H9 (cell line): ENCODE data around the gene PNMA3. TPM values are rescaled to one million over a fixed set of nuclear protein-coding genes. Genes with fewer than 3 reads are reported as not detected.
"Not testable (repeated sequence)": the region's sequence is repeated elsewhere in the genome, so short reads cannot be mapped to it uniquely, and the experiment has no call there.

Experiments used
- DNase-seq: peaks from one replicate; pipeline ENCODE4 v3.0.0-alpha.2; 2017
- H2AFZ ChIP-seq: one replicate; pipeline ENCODE4 v1.6.1; 2013; ENCODE audit warnings: mild to moderate bottlenecking, low read length, control low read depth, moderate library complexity
- H2AK5ac ChIP-seq: 2 replicates; pipeline ENCODE4 v1.6.1; 2013; ENCODE audit warnings: low read length, control low read depth, mixed read lengths; ENCODE audit not compliant: insufficient read length
- H2BK120ac ChIP-seq: one replicate; pipeline ENCODE4 v1.6.1; 2013; ENCODE audit warnings: low read depth, mild to moderate bottlenecking, low read length, control low read depth, inconsistent platforms; ENCODE audit not compliant: poor library complexity, severe bottlenecking
- H2BK12ac ChIP-seq: 2 replicates; pipeline ENCODE4 v1.6.1; 2013; ENCODE audit warnings: low read length, control low read depth, mixed read lengths, low read depth; ENCODE audit not compliant: insufficient read length
- H2BK15ac ChIP-seq: 2 replicates; pipeline ENCODE4 v1.6.1; 2013; ENCODE audit warnings: low read depth, low read length, control low read depth
- H2BK20ac ChIP-seq: one replicate; pipeline ENCODE4 v1.6.1; 2013; ENCODE audit warnings: low read depth, mild to moderate bottlenecking, low read length, control low read depth, inconsistent platforms; ENCODE audit not compliant: poor library complexity, severe bottlenecking
- H2BK5ac ChIP-seq: 2 replicates; pipeline ENCODE4 v1.6.1; 2013; ENCODE audit warnings: low read length, control low read depth, mixed read lengths; ENCODE audit not compliant: insufficient read length
- H3K14ac ChIP-seq: 2 replicates; pipeline ENCODE4 v1.6.1; 2013; ENCODE audit warnings: low read length, control low read depth; ENCODE audit not compliant: insufficient read depth
- H3K18ac ChIP-seq: 2 replicates; pipeline ENCODE4 v1.6.1; 2013; ENCODE audit warnings: low read depth, mild to moderate bottlenecking, mixed read lengths, low read length, control low read depth; ENCODE audit not compliant: insufficient read length
- H3K23ac ChIP-seq: 2 replicates; pipeline ENCODE4 v1.6.1; 2013; ENCODE audit warnings: low read length, control low read depth, mixed read lengths, low read depth; ENCODE audit not compliant: insufficient read length
- H3K23me2 ChIP-seq: 2 replicates; pipeline ENCODE4 v1.6.1; 2013; ENCODE audit warnings: low read depth, mild to moderate bottlenecking, mixed read lengths, low read length, control low read depth; ENCODE audit not compliant: insufficient read length, poor library complexity, severe bottlenecking
- H3K27ac ChIP-seq: 2 replicates; pipeline ENCODE4 v1.5.1; 2013; ENCODE audit warnings: low read length, control low read depth, mixed read lengths, low read depth; ENCODE audit not compliant: insufficient read length
- H3K27me3 ChIP-seq: 2 replicates; pipeline ENCODE4 v1.6.1; 2013; ENCODE audit warnings: low read length, control low read depth, inconsistent platforms; ENCODE audit not compliant: insufficient read depth
- H3K4ac ChIP-seq: 2 replicates; pipeline ENCODE4 v1.6.1; 2013; ENCODE audit warnings: low read depth, mild to moderate bottlenecking, control low read depth, inconsistent platforms, low read length, moderate library complexity
- H3K4me1 ChIP-seq: 2 replicates; pipeline ENCODE4 v1.6.1; 2013; ENCODE audit warnings: low read length, control low read depth, inconsistent platforms; ENCODE audit not compliant: insufficient read depth
- H3K4me2 ChIP-seq: 2 replicates; pipeline ENCODE4 v1.6.1; 2013; ENCODE audit warnings: low read length, control low read depth, mixed read lengths; ENCODE audit not compliant: insufficient read length, insufficient read depth
- H3K56ac ChIP-seq: 2 replicates; pipeline ENCODE4 v1.6.1; 2013; ENCODE audit warnings: low read depth, mild to moderate bottlenecking, mixed read lengths, low read length, control low read depth; ENCODE audit not compliant: insufficient read length
- H3K79me1 ChIP-seq: 2 replicates; pipeline ENCODE4 v1.6.1; 2013; ENCODE audit warnings: low read depth, mild to moderate bottlenecking, moderate library complexity, low read length, control low read depth, inconsistent platforms; ENCODE audit not compliant: insufficient read depth, poor library complexity, severe bottlenecking
- H3K79me2 ChIP-seq: 2 replicates; pipeline ENCODE4 v1.6.1; 2013; ENCODE audit warnings: low read length, control low read depth, inconsistent platforms; ENCODE audit not compliant: insufficient read depth
- H3K9ac ChIP-seq: 2 replicates; pipeline ENCODE4 v1.6.1; 2013; ENCODE audit warnings: low read length, control low read depth, mixed read lengths; ENCODE audit not compliant: insufficient read length; ENCODE audit errors: extremely low read depth
- H3K9me3 ChIP-seq: one replicate; pipeline ENCODE4 v1.6.1; 2013; ENCODE audit warnings: low read depth, low read length, inconsistent platforms; ENCODE audit not compliant: control insufficient read depth
- H3T11ph ChIP-seq: one replicate; pipeline ENCODE4 v1.6.1; 2013; ENCODE audit warnings: mild to moderate bottlenecking, low read length, control low read depth, inconsistent platforms
- H4K20me1 ChIP-seq: one replicate; pipeline ENCODE4 v1.6.1; 2013; ENCODE audit not compliant: control insufficient read depth, insufficient read length, insufficient read depth
- H4K5ac ChIP-seq: 2 replicates; pipeline ENCODE4 v1.6.1; 2013; ENCODE audit warnings: low read depth, mild to moderate bottlenecking, mixed read lengths, low read length, control low read depth; ENCODE audit not compliant: insufficient read length
- H4K8ac ChIP-seq: replicated peaks from 2 replicates; pipeline ENCODE4 v1.6.1; 2013; ENCODE audit warnings: low read length, control low read depth, mixed read lengths, low read depth; ENCODE audit not compliant: insufficient read length
- H4K91ac ChIP-seq: 2 replicates; pipeline ENCODE4 v1.6.1; 2013; ENCODE audit warnings: low read depth, mild to moderate bottlenecking, moderate library complexity, mixed read lengths, low read length, control low read depth; ENCODE audit not compliant: insufficient read length
- H3K27ac Mint-ChIP-seq, 3 experiments: 2 replicates in 2 of 3; 3 replicates in 1 of 3; pipeline ENCODE4 v1.8.0; 2020 to 2021; ENCODE audit warnings: mixed read lengths in 3 of 3, mild to moderate bottlenecking in 1 of 3, moderate library complexity in 1 of 3
- H3K27me3 Mint-ChIP-seq: 2 replicates; pipeline ENCODE4 v1.8.0; 2021; ENCODE audit warnings: low read depth, mild to moderate bottlenecking, moderate library complexity, mixed read lengths
- H3K36me3 Mint-ChIP-seq, 3 experiments: 2 replicates in 2 of 3; 3 replicates in 1 of 3; pipeline ENCODE4 v1.8.0; 2020 to 2021; ENCODE audit warnings: low read depth in 3 of 3, mixed read lengths in 3 of 3; ENCODE audit not compliant: insufficient read depth in 1 of 3
- H3K4me1 Mint-ChIP-seq, 2 experiments: 2 replicates each; pipeline ENCODE4 v1.8.0; 2020; ENCODE audit warnings: mixed read lengths in 2 of 2
- H3K4me3 Mint-ChIP-seq, 2 experiments: 2 replicates in 1 of 2; 3 replicates in 1 of 2; pipeline ENCODE4 v1.8.0; 2020 to 2021; ENCODE audit warnings: mild to moderate bottlenecking in 2 of 2, mixed read lengths in 2 of 2, moderate library complexity in 1 of 2
- H3K9me3 Mint-ChIP-seq, 2 experiments: 2 replicates in 1 of 2; 3 replicates in 1 of 2; pipeline ENCODE4 v1.8.0; 2020; ENCODE audit warnings: mild to moderate bottlenecking in 2 of 2, mixed read lengths in 2 of 2, moderate library complexity in 1 of 2
- WGBS: extraction: QIAGEN DNeasy Blood & Tissue Kit; methylation state at CpG from one replicate; pipeline ENCODE4 v1.1.7; 2013; ENCODE audit warnings: missing lambda C conversion rate, low lambda C conversion rate, mixed read lengths; ENCODE audit not compliant: insufficient read length; ENCODE audit errors: extremely low coverage; 5-methylcytosine and 5-hydroxymethylcytosine counted together
- total RNA-seq: library from RNA; stranded (reverse); gene quantifications from 2 replicates; pipeline ENCODE4 v1.2.1, GENCODE V29; 2021
- TF ChIP-seq, protein P1 (sequence below): fragments of 200-600 bp; sonication (generic); conservative IDR thresholded peaks from 3 replicates; pipeline ENCODE4 v1.8.0; 2021; ENCODE audit warnings: antibody characterized with exemption, mild to moderate bottlenecking

PNMA3 gene
- total RNA-seq, 1 experiment from 2014 or later: 9.4 TPM

DNA sequence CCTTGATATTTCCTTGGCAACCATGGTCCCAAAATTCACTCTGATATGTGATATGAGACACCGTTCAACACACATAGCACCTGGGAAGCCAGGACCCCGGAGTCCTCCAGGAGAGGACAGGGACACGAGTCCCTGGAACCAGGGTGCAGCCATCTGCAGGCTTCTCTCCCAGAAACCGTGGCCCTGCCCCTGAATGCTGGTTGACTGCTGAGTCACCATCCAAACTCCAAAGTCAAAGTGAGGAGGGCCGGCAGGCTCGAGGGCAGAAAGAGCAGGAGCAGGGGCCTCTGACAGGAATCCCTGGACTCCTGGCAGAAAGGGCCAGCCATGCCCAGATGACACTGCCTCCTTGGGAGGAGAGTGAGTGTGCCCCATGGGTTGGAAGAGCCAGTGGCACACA is 9.1 kb downstream of the PNMA3 start:
- TF ChIP-seq, protein P1, sequence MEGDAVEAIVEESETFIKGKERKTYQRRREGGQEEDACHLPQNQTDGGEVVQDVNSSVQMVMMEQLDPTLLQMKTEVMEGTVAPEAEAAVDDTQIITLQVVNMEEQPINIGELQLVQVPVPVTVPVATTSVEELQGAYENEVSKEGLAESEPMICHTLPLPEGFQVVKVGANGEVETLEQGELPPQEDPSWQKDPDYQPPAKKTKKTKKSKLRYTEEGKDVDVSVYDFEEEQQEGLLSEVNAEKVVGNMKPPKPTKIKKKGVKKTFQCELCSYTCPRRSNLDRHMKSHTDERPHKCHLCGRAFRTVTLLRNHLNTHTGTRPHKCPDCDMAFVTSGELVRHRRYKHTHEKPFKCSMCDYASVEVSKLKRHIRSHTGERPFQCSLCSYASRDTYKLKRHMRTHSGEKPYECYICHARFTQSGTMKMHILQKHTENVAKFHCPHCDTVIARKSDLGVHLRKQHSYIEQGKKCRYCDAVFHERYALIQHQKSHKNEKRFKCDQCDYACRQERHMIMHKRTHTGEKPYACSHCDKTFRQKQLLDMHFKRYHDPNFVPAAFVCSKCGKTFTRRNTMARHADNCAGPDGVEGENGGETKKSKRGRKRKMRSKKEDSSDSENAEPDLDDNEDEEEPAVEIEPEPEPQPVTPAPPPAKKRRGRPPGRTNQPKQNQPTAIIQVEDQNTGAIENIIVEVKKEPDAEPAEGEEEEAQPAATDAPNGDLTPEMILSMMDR: no peak
- H3K27ac ChIP-seq: no peak overlapping the region
- no peak overlapping the region for H3K23ac ChIP-seq
- H2BK5ac ChIP-seq: no peak overlapping the region
- Mint-ChIP-seq H3K4me3 (no peak overlapping the region), H3K9me3 (peaks cover 28 to 34% of the 10 kb centered on the region in 2 experiments), H3K4me1 (peaks cover 6 to 9% of the 10 kb centered on the region in 2 experiments; a peak in 3 of 4 replicates), H3K27ac (no peak overlapping the region), H3K27me3 (peaks cover 6% of the 10 kb centered on the region), H3K36me3 (no peaks in the 10 kb centered on the region; a peak in 1 of 7 replicates)
- H4K20me1 ChIP-seq: no peaks in the 10 kb centered on the region
- H4K5ac ChIP-seq: no peak overlapping the region
- H3K27me3 ChIP-seq: no peaks in the 10 kb centered on the region
- no peaks in the 10 kb centered on the region for H3K4me1 ChIP-seq
- no peak overlapping the region for H3K9ac ChIP-seq
- H3K23me2 ChIP-seq: no peaks in the 10 kb centered on the region
- no peak overlapping the region for H3K4me2 ChIP-seq
- H2AK5ac ChIP-seq: no peak overlapping the region
- H3K14ac ChIP-seq: no peak overlapping the region; the same call in 1 of the 2 replicates
- H4K8ac ChIP-seq: no peak overlapping the region
- no peak overlapping the region for H2BK20ac ChIP-seq
- no peak overlapping the region for H3K18ac ChIP-seq
- no CpG with 5 or more reads among the region's 6 CpGs for WGBS
- no peak overlapping the region for H4K91ac ChIP-seq
- DNase-seq: no peak
- H3K4ac ChIP-seq: no peak overlapping the region
- H2BK12ac ChIP-seq: no peak overlapping the region
- H3K9me3 ChIP-seq: peaks cover 32% of the 10 kb centered on the region
- H2AFZ ChIP-seq: no peak overlapping the region
- H3K79me2 ChIP-seq: no peaks in the 10 kb centered on the region
- H3T11ph ChIP-seq: no peak overlapping the region
- H2BK120ac ChIP-seq: no peak overlapping the region
- no peak overlapping the region for H3K56ac ChIP-seq
- H3K79me1 ChIP-seq: no peaks in the 10 kb centered on the region
- H2BK15ac ChIP-seq: no peak overlapping the region

DNA sequence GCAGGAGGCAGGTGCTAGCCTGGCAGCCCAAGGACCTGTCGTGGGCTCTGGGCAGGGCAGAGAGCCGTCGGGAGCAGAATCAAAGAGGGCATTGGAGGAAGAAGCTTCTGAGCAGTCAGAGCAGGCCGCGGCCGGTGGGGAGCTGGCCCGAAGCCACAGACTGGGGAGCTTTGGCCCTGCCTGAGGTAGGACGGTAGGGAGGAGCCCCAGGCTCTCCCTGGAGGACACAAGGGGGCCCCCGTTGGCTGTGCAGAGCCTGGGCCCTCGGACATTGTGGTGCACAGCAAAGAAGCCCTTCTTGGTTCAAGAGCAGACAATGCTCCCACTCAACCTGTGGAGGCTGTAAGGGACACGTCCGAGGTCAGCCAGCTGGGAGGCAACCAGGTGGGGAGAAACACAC is 10.1 kb downstream of the PNMA3 start:
- H3K4me1 Mint-ChIP-seq, H3K27ac ChIP-seq, H3K36me3 Mint-ChIP-seq, H4K20me1 ChIP-seq, H3K27ac Mint-ChIP-seq, H3K14ac ChIP-seq, H3T11ph ChIP-seq, H3K23ac ChIP-seq, H3K23me2 ChIP-seq, H3K4me1 ChIP-seq, H2AFZ ChIP-seq, H3K27me3 Mint-ChIP-seq, DNase-seq, H2BK5ac ChIP-seq, H2BK15ac ChIP-seq, H3K4ac ChIP-seq, H2BK120ac ChIP-seq, H4K5ac ChIP-seq, H3K27me3 ChIP-seq, H2BK20ac ChIP-seq, H3K18ac ChIP-seq, H3K79me1 ChIP-seq, H3K56ac ChIP-seq, H3K79me2 ChIP-seq, H4K8ac ChIP-seq, H2BK12ac ChIP-seq, H3K4me2 ChIP-seq, H3K9ac ChIP-seq, H2AK5ac ChIP-seq, H3K4me3 Mint-ChIP-seq, H4K91ac ChIP-seq: not testable (repeated sequence)
- WGBS: no CpG with 5 or more reads among the region's 12 CpGs
- peaks cover 28 to 34% of the 10 kb centered on the region in 2 experiments for H3K9me3 Mint-ChIP-seq
- peaks cover 22% of the 10 kb centered on the region for H3K9me3 ChIP-seq
